IMR-90 (cell line): ENCODE data around the gene FGD3.

ENCODE experiments used
- BHLHE40 ChIP-seq: fragments of 150-350 bp; IDR thresholded peaks from 2 replicates; pipeline ENCODE4 v1.6.1; 2016; ENCODE audit warnings: mild to moderate bottlenecking, low read depth, low read length
- CTCF ChIP-seq: conservative IDR thresholded peaks from 2 replicates; pipeline ENCODE4 v1.5.1; 2012; ENCODE audit warnings: mild to moderate bottlenecking, low read depth, low read length, improper control_type of control experiment
- MAFK ChIP-seq: IDR thresholded peaks from 2 replicates; pipeline ENCODE4 v1.6.1; 2012; ENCODE audit warnings: low read depth, low read length, improper control_type of control experiment
- POLR2A ChIP-seq: IDR thresholded peaks from 2 replicates; pipeline ENCODE4 v1.6.1; 2012; ENCODE audit warnings: mild to moderate bottlenecking, low read depth, low read length

- peak; percentile 30 for TF ChIP-seq CTCF
- no peak for TF ChIP-seq MAFK
- TF ChIP-seq POLR2A, result no peak
- no peak for TF ChIP-seq BHLHE40
Observed at GRCh38 chr9:92986176-92987119, 39.1 kb downstream of the FGD3 start.
